ENCODE measurements around the gene MRO.
"Not testable (repeated sequence)": the region's sequence is repeated elsewhere in the genome, so short reads cannot be mapped to it uniquely, and the experiment has no call there.

The MRO gene

DNA sequence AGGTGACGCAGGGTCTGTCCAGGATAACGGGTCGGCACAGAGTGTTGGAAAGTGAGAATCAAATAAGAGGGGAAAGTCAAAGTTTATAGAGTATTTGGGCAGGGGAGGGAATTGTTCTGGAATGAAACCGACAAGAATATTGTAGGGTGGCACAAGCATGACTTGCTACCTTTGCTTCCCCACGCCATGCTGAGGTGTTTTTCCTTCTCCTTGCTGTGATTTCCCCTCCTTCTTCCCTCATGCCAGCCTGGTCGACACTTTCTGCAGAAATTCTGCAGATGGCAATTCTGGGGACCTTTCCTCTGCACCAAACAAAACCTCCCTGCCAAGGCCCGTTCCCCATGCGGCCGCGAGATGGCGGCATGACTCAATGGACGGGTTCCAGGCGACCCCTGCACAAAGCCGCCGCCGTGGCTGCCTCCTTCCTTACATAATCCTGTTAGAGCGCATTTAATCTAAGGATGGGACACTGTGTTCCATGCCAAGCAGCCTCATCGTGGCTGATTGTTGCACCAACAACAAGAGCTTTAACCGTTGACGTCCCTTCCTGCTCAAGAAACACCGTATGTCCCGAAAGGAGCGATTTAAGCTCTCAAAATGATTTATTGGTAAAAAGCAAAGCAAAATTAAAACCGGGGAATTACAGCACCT, at the start of gene MRO:
Gene MRO (minus strand): TSS at position 289 of the 651 bp plus-strand sequence. CDS start 10,616 bp downstream, outside the sequence.
- peak within 1 kb of the TSS; percentile 62 for H2AFZ ChIP-seq (ENCODE audit: low read length, unreplicated experiment)
- peak within 1 kb of the TSS; percentile 68 for H3K4me3 ChIP-seq (ENCODE audit: low read depth, low read length)
- H3K27ac ChIP-seq (ENCODE audit: low read depth, low read length), result no peak within 1 kb of the TSS
- no peaks in the 10 kb centered on the region for H3K27me3 ChIP-seq (ENCODE audit: insufficient read depth, low read length)
- H3K4me1 ChIP-seq (ENCODE audit: control insufficient read depth, insufficient read depth, low read length, unreplicated experiment), result peaks cover 18% of the 10 kb centered on the region
- no peaks in the 10 kb centered on the region for H3K79me2 ChIP-seq (ENCODE audit: control insufficient read depth, insufficient read depth, low read length, unreplicated experiment)
- H3K36me3 ChIP-seq (ENCODE audit: insufficient read depth, low read length), result no peaks in the 10 kb centered on the region

DNA sequence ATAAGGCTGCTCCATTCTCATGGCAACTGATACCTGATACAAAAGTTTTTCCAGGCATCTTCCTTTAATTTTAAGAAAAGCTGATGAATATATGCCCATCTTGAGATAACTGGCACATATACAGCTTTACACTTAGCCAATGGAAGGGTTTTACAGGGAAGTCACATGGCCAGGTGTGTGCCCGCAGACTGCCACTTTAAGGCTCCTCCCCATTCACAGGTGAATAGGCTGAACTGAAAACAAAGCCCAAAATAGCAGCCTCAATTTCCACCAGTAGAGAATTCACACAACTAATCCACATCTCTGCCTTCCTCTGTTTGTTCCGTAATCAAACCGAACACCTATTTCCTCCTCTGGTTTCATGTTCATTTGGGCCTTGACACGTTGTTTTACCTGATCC, 49.3 kb upstream of the MRO start:
- peaks cover 18% of the 10 kb centered on the region for H3K4me1 ChIP-seq (ENCODE audit: control insufficient read depth, insufficient read depth, low read length, unreplicated experiment)
- H3K27ac ChIP-seq (ENCODE audit: low read depth, low read length), result no peak overlapping the region
- no peak overlapping the region for H2AFZ ChIP-seq (ENCODE audit: low read length, unreplicated experiment)
- no peaks in the 10 kb centered on the region for H3K27me3 ChIP-seq (ENCODE audit: insufficient read depth, low read length)
- H3K79me2 ChIP-seq (ENCODE audit: control insufficient read depth, insufficient read depth, low read length, unreplicated experiment), result no peaks in the 10 kb centered on the region
- no peak overlapping the region for H3K4me3 ChIP-seq (ENCODE audit: low read depth, low read length)
- H3K36me3 ChIP-seq (ENCODE audit: insufficient read depth, low read length), result no peaks in the 10 kb centered on the region

GRCh38 chr18:50866765-50867164, 46.9 kb upstream of the MRO start:
- H3K27ac ChIP-seq (ENCODE audit: low read depth, low read length), result no peak overlapping the region
- H3K36me3 ChIP-seq (ENCODE audit: insufficient read depth, low read length), result no peaks in the 10 kb centered on the region
- H3K4me3 ChIP-seq (ENCODE audit: low read depth, low read length), result no peak overlapping the region
- H2AFZ ChIP-seq (ENCODE audit: low read length, unreplicated experiment), result no peak overlapping the region
- H3K79me2 ChIP-seq (ENCODE audit: control insufficient read depth, insufficient read depth, low read length, unreplicated experiment), result no peaks in the 10 kb centered on the region
- peaks cover 18% of the 10 kb centered on the region for H3K4me1 ChIP-seq (ENCODE audit: control insufficient read depth, insufficient read depth, low read length, unreplicated experiment)
- no peaks in the 10 kb centered on the region for H3K27me3 ChIP-seq (ENCODE audit: insufficient read depth, low read length)

GRCh38 chr18:50863840-50864375, 44.1 kb upstream of the MRO start:
- Histone ChIP-seq H3K27me3 (ENCODE audit: insufficient read depth, low read length) (no peaks in the 10 kb centered on the region), H3K4me1 (ENCODE audit: control insufficient read depth, insufficient read depth, low read length, unreplicated experiment) (peaks cover 3% of the 10 kb centered on the region), H3K4me3 (ENCODE audit: low read depth, low read length) (no peak overlapping the region), H2AFZ (ENCODE audit: low read length, unreplicated experiment) (no peak overlapping the region), H3K27ac (ENCODE audit: low read depth, low read length) (no peak overlapping the region), H3K36me3 (ENCODE audit: insufficient read depth, low read length) (no peaks in the 10 kb centered on the region), H3K79me2 (ENCODE audit: control insufficient read depth, insufficient read depth, low read length, unreplicated experiment) (no peaks in the 10 kb centered on the region)

DNA sequence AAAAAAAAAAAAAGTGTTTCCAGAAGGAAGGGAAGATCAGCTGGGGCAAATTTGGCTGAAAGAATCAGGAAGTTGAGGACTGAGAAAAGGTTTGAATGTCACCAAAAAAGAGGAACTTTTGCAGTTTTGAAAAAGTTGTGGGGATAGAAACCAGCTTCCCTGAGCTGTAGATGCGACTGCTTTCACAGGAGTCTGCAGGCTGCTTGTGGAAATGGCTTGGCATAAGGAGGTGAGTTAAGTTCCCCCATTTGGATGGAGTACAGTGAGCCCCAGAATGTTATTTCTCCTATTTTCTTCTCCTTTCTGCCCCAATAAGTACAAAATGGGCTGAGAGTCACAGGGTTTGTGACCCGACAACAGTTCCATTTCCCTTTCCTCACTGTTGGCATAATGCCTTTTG, 42.6 kb upstream of the MRO start:
- H3K4me1 ChIP-seq (ENCODE audit: control insufficient read depth, insufficient read depth, low read length, unreplicated experiment), result peaks cover 3% of the 10 kb centered on the region
- H3K4me3 ChIP-seq (ENCODE audit: low read depth, low read length), result no peak overlapping the region
- H2AFZ ChIP-seq (ENCODE audit: low read length, unreplicated experiment), result no peak overlapping the region
- H3K27ac ChIP-seq (ENCODE audit: low read depth, low read length), result no peak overlapping the region
- no peaks in the 10 kb centered on the region for H3K27me3 ChIP-seq (ENCODE audit: insufficient read depth, low read length)
- H3K36me3 ChIP-seq (ENCODE audit: insufficient read depth, low read length), result no peaks in the 10 kb centered on the region
- H3K79me2 ChIP-seq (ENCODE audit: control insufficient read depth, insufficient read depth, low read length, unreplicated experiment), result no peaks in the 10 kb centered on the region

- Histone ChIP-seq H3K27me3 (ENCODE audit: insufficient read depth, low read length) (no peaks in the 10 kb centered on the region), H3K27ac (ENCODE audit: low read depth, low read length) (no peak overlapping the region), H3K4me1 (ENCODE audit: control insufficient read depth, insufficient read depth, low read length, unreplicated experiment) (peaks cover 5% of the 10 kb centered on the region), H3K79me2 (ENCODE audit: control insufficient read depth, insufficient read depth, low read length, unreplicated experiment) (no peaks in the 10 kb centered on the region), H3K4me3 (ENCODE audit: low read depth, low read length) (no peak overlapping the region), H2AFZ (ENCODE audit: low read length, unreplicated experiment) (no peak overlapping the region), H3K36me3 (ENCODE audit: insufficient read depth, low read length) (no peaks in the 10 kb centered on the region)
Observed at GRCh38 chr18:50861617-50862016, 41.8 kb upstream of the MRO start.

GRCh38 chr18:50859793-50860555, 40.2 kb upstream of the MRO start:
- no peaks in the 10 kb centered on the region for H3K79me2 ChIP-seq (ENCODE audit: control insufficient read depth, insufficient read depth, low read length, unreplicated experiment)
- no peak overlapping the region for H2AFZ ChIP-seq (ENCODE audit: low read length, unreplicated experiment)
- H3K36me3 ChIP-seq (ENCODE audit: insufficient read depth, low read length), result no peaks in the 10 kb centered on the region
- no peaks in the 10 kb centered on the region for H3K27me3 ChIP-seq (ENCODE audit: insufficient read depth, low read length)
- peaks cover 5% of the 10 kb centered on the region for H3K4me1 ChIP-seq (ENCODE audit: control insufficient read depth, insufficient read depth, low read length, unreplicated experiment)
- no peak overlapping the region for H3K27ac ChIP-seq (ENCODE audit: low read depth, low read length)
- no peak overlapping the region for H3K4me3 ChIP-seq (ENCODE audit: low read depth, low read length)

DNA sequence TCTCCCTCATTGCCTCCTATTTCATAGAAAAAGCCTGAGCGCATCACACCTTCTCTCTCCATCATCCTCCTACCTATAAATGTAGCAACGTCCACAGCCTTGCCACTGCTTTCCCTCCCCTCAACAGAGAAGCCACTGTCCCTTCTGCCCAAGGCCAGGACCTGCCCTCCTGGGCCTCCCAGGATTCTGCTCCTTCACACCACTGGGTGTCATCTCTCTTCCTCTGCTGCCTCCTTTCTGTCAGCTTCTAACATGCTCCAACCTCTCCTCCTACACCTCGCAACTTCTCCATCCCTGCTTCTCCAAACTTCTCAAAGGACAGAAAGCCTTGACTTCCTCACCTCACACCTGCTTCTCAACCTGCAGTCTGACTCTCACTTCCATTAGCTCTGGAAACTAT, 37.9 kb upstream of the MRO start:
- Histone ChIP-seq H3K79me2 (ENCODE audit: control insufficient read depth, insufficient read depth, low read length, unreplicated experiment) (no peaks in the 10 kb centered on the region), H3K27ac (ENCODE audit: low read depth, low read length) (no peak overlapping the region)

GRCh38 chr18:50857166-50857565, 37.4 kb upstream of the MRO start:
- H2AFZ ChIP-seq (ENCODE audit: low read length, unreplicated experiment); H3K4me3 ChIP-seq (ENCODE audit: low read depth, low read length); H3K27me3 ChIP-seq (ENCODE audit: insufficient read depth, low read length); H3K27ac ChIP-seq (ENCODE audit: low read depth, low read length); H3K36me3 ChIP-seq (ENCODE audit: insufficient read depth, low read length); H3K79me2 ChIP-seq (ENCODE audit: control insufficient read depth, insufficient read depth, low read length, unreplicated experiment): not testable (repeated sequence)
- peaks cover 20% of the 10 kb centered on the region for H3K4me1 ChIP-seq (ENCODE audit: control insufficient read depth, insufficient read depth, low read length, unreplicated experiment)

More for the DNA sequence above, 37.9 kb upstream of the MRO start:
- Histone ChIP-seq H3K36me3 (ENCODE audit: insufficient read depth, low read length) (no peaks in the 10 kb centered on the region), H3K4me3 (ENCODE audit: low read depth, low read length) (no peak overlapping the region), H3K27me3 (ENCODE audit: insufficient read depth, low read length) (no peaks in the 10 kb centered on the region), H3K4me1 (ENCODE audit: control insufficient read depth, insufficient read depth, low read length, unreplicated experiment) (peaks cover 20% of the 10 kb centered on the region), H2AFZ (ENCODE audit: low read length, unreplicated experiment) (no peak overlapping the region)

- Histone ChIP-seq H3K36me3 (ENCODE audit: insufficient read depth, low read length) (no peaks in the 10 kb centered on the region), H3K27me3 (ENCODE audit: insufficient read depth, low read length) (no peaks in the 10 kb centered on the region), H3K27ac (ENCODE audit: low read depth, low read length) (no peak overlapping the region), H3K79me2 (ENCODE audit: control insufficient read depth, insufficient read depth, low read length, unreplicated experiment) (no peaks in the 10 kb centered on the region), H2AFZ (ENCODE audit: low read length, unreplicated experiment) (no peak overlapping the region), H3K4me1 (ENCODE audit: control insufficient read depth, insufficient read depth, low read length, unreplicated experiment) (peaks cover 20% of the 10 kb centered on the region), H3K4me3 (ENCODE audit: low read depth, low read length) (no peak overlapping the region)
Observed at GRCh38 chr18:50855976-50856757, 36.4 kb upstream of the MRO start.
